Activated CD4-positive, alpha-beta T cell treated with anti-CD3 and anti-CD28 coated beads, Interleukin-2, amount 50 U/mL, for 48 hours (primary cell): ENCODE results near the gene PDZD7.
A peak's percentile ranks its signal among the peaks of the same experiment; 100 is the strongest.

Experiments used
- DNase-seq, 2 experiments: peaks; one replicate each; pipeline ENCODE4 v3.0.0-alpha.2; 2020

The PDZD7 gene

DNA sequence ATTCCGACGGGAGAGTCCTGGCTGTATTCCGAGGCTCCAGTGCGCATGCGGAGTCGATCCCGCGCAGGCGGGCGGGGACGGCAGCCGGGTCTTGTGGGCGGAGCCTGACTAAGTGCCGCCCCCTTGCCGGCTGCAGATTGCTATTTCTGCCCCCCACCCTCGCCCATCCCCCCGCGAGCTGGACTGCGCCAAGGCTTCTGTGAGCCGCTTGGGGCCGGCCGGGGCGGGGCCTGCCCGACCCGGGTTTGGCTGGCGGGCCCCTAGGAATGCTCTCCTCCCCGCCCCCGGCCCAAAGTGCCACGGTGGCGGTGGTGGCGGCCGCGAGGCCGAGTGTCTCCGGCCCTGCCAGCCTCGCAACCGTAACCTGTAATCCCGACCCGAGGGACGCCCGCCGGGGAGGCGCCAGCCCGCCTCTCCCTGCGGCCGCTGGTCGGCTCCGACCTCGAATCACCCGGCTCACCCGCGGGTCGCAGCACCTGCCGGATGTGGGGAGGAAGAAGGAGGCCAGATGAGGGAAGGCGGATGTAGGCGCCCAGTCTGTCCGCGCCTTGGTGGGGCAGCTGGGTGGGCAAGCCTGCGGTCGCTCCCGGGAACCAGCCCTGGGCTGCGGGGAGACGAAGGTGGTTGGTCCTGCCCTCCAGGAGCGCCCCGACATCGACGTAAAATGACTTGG, 30.2 kb upstream of the PDZD7 start:
- peak; percentile 92 to 94 for DNase-seq

DNA sequence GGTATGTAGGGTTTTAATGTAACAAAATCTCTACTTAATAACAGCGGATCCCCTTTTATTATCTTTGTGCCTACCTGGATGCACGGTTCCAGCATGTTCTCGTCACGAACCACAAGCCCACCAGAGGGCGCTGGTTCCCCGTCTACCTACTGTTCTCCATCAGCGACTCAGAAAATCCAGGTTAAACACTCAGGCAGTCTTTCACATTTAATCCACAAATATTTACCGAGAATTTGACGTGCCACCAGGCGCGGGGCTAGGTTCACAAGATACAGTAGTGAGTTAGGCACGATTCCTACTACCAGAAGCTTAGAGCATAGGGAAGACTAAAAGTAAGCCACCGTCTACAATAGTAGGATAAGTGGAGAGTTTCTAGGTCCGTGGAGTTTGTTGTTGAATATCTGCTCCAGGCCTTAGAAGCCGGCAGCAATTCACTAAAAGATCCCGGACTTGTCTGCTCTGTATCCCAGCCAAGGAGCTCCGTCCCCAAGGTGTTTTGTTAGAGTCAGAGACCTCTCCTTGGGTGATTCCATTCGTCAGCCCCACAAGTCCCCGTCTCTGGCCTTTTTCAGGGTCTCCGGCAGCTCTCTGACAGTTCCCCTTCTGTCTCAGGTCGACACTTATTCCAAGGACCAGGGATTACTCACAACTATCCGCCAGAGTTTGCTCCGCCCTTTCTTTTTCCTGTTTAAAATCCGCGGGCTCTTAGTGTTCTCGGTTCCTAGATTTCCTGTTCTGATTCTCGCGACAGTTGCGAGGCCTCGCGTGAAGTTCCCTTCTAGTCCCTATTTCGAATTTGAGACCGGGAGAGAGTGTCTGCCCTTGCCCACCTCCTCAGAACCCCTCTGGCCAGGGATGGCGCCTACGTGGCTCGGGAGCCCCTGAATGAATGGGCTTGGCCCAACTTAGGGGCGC, 29.4 kb upstream of the PDZD7 start:
- DNase-seq = peak; percentile 96

DNA sequence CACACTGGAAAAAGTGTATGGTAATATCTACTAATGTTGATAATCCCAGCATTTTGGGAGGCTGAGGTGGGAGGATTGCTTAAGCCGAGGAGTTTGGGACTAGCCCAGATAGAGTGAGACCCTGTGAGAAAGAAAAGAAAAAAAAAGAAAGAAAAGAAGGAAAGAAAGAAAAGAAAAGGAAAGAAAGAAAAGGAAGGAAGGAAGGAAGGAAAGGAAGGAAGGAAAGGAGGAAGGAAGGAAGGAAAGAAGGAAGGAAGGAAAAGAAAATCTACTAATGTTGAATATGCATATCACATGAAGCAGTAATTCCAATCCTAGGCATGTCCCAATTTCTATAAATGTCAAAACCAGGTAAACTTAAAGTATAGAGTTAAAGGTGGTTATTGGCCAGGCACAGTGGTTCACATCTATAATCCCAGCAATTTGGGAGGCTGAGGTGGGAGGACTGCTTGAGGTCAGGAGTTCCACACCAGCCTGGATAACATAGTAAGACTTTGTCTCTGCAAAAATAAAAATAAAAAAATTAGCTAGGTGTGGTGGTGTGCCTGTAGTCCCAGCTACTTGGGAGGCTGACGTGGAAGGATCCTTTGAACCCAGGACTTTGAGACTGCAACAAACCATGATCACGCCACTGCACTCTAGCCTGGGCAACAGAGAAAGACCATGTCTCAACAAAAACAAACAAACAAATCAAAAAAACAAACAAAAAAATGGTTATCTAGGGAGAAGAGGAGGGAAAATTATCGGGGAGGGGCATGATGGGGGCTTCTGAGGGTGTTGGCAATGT, 25.6 kb upstream of the PDZD7 start:
- DNase-seq = no peak

DNA sequence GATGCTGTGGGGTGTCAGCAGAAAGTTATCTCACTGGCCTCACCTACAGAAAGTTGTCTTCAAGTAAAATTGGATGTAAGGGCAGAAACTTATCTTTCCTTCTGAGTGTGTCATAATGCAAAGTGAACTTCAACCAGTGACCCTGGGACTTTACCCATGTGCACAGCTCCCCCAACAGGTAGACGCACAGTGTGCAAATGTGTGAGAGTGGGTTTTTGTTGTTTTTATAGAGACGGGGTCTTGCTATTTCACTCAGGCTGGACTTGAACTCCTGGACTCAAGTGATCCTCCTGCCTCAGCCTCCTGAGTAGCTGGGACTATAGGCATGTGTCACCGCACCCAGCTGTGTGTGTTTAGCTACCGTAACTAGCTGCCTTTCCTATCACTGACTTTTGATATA, 24.5 kb upstream of the PDZD7 start:
- DNase-seq = no peak

DNA sequence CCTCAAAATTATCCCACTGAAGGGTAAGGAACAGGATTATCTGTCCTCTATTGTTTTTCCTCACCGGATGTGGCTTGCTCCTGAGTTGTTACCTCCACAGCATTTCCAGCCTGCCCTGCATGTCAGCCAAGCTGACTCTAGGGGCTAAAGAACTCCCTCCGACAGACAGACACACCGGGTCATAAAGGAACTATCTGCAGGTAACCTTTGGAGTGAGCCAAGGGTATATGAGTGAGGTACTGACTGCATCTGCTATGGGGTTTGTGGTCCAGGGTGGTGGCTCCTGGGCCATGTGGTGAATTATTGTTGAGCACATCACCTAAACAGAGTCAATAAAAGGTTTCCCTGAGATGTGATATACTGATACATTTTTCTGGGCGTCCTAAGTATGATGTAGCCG, 23.9 kb upstream of the PDZD7 start:
- DNase-seq = no peak

DNA sequence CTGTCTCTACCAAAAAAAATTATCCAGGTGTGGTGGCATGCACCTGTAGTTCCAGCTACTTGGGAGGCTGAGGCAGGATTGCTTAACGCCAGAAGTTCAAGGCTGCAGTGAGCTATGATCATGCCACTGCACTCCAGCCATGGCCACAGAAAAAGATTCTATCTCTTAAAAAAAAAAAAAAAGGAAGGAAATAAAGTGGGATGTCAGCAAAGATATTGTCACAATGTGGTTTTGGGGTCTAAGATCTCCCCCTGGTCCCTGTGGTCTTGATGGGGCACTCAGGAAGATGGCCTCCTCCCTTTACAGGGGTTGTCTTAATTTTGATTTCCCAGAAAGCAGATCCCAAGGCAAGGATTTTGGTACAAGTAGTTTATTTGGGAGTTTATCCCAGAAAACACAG, 23.4 kb upstream of the PDZD7 start:
- DNase-seq = no peak

DNA sequence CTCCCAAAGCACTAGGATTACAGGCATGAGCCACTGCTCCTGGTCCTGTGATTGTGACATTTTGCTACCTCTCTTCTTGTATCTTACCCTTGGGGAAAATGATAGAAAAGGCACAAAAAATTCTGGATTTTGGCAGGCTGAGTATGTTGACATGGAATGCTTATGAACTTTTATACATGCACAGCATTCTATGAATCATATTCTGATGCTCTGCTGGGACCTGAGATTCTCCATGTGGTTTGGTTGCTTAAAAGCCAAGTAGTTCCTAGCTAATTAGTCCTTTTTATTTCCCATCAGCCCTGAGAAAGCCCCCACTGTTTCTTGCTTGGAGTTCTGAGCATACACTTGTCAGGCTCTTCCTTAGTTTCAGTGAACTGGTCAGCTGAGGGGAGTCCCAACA, 22.6 kb upstream of the PDZD7 start:
- no peak for DNase-seq

DNA sequence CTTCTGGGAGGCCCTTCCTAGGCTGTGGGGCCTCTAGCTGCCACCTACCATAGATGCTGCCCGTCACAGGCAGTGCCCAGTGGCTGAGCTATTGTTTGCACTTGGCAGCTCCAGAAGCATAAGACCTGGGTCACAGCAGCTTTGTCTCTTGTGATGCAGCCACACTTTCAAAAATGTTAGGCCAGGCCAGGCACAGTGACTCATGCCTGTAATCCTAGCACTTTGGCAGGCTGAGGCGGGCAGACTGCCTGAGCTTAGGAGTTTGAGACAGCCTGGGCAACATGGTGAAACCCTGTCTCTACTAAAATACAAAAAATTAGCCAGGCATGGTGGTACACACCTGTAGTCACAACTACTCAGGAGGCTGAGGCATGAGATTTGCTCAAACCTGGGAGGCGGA, 21.4 kb upstream of the PDZD7 start:
- DNase-seq = no peak

DNA sequence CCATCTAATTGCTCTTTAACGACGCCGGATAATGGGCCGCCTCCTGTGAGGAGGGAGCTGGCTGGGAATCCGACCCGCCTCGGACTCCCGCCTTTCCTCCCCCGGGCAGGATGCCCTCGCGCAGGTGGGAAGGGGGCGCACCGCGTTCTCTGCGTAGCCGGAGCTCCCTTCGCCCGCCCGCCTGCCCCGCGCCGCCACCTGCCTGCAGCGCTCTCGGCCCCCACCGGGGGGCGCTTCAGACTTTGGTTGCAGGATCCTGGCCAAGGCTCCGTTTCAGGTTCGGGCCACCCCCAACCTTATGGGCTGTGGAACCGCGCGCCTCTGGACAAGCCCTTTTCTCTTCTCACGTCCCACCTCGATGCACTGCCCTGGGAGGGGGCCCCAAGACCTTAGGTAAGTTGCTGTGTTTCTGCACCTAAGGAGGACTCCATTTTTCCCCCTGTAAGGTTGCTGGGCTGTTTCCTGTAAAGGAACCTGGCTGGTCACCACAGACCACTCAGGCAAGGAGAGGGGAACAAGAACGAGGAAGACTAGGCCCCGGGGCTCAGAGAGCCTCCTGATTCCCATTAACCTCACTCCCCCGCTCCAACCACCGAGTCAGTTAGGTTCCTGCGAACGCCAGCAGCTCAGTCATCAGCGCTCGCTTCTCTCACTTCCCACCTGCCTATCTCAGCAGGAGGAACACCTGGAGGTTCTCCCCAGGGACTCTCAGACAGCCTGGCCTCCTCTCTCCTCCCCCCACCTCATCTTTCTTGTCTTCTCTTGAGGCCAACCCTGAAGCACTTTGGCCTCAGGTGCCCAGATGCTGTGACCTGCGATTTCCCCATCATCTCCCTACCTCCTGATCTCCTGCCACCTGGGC, 19.5 kb upstream of the PDZD7 start:
- peak; percentile 82 to 87 for DNase-seq

DNA sequence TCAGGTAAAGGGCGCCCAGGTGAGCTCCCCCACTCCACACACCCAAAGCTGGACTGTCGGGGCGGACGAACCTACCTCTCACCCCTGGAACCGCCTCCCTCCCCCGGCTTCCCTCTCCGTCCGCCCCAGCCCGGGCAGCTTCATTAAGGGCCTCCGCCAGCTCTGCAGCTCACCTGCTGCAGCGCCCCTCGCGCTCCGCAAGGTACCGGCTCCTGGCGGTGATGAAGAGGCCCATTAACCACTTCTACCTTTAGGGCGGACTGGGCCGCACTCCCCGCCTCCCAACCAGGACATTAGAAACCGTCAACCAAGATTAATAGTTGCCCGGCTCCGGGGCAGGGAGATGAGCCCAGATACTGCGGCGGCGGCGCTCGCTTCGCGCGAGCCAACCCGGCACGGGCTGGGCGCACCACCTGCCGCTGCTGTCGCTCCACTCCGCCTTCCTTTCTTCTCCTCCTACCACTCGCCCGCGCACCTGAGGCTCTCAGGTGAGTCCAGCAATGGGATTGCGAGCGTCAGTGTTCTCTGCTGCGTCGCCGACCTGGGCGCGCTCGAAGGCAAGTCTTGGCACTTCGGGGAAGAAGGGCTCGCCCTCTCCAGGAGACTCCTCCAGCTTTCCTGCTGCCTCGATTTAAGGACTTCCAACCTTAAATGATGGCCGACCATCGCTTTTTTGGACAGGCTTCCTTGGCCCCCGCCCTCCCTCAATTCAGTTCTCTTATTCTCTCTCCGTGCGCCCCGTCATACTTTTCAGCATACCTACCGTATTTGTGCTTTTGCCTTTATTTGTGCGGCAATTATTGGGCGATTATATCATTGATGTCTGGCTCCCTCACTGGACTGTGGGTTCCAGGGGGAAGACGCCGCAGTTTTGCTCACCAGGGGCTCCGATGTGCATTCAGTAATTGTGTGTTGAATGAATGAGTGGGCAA, 17.3 kb upstream of the PDZD7 start:
- no peak for DNase-seq

DNA sequence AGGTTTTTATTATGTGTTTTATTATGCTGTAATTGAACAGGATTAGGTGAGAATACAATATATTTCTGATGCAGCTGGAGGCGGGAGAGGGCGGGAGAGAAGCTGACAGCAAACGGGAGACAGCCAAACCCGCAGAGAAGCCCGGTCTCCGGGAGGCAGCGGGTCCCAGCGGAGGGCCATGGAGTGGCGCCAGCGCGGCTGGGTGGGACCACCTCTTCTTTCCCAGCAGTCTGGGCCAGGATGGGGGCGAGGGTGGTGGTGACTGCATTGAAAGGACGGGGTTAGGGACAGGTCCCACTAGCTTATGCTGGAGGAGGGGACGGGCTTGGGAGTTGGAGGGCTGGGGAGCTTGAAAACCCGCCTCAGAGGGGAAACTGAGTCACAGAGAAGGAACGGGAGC, 16.3 kb upstream of the PDZD7 start:
- DNase-seq = no peak

DNA sequence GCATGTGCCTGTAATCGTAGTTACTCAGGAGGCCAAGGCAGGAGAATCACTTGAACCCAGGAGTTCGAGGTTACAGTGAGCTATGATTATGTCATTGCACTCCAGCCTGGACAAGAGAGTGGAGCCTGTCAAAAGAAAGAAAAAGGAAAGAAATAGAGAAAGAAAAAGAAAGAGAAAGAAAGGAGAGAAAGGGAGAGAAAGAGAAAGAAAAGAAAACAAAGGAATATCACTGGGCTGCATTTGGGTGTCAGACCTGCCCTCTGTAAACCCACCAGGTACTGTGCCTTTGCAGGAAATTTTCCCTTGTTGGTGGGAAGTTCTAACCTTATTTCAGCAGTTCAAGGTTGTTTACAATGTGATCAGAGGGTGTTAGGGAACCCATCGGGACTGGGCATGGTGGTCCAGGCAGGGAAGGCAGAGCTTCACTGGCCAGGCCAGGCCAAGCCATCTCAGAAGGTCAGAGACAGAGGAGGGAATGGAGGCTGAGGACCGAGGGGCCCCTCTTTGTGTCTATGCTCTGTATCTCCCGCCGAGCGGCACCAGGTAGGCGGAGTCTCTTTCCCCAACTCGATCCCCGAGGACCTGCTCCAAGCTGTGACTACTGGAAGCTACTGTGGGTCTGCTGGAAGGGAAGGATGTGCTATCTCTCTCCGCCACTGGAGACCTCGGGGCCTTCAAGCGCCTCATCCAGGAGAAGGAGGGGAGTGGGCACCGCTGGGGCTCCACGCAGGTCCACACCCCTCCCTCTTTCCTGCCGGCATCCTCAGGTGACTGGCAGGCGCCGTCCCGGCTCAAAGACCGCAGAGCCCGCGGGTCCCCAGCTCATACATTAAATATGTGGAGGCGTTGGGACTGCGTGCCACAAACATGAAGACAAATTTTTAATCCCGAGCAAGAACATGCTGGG, 15.7 kb upstream of the PDZD7 start:
- no peak for DNase-seq

DNA sequence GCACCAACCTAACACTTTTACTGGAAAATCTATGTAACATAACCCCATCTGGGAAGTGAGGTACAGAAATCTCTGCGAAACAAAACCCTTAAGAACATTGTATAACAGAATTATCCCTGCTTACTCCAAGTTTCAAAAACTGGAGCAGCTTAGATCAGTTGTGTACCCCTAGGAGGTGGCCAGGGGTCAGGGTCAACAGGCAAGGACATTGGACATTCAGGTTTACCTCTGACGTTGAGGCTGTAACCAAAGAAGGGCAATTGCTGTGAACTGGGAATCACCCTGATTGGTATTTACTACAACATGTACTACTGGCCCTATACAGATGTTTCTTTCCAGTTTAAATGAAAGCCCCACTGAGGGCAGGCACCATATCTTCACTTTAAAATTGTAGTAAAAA, 13.2 kb upstream of the PDZD7 start:
- no peak for DNase-seq

DNA sequence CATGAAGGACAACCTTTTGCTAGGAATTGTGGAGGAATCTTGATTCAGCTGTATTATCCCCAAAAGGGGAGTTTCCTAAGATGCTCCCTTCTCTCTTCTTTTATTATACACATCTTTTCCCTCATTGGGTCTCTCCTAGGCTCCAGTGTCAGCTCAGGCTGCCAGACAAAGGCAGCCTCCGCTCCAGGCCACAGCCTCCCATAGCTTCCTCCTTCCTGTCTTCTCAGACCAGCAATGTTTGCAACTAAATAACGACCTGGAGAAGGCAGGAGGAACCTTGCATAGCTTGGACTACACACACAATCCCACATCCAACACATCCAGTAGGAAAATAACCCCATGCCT, 12.4 kb upstream of the PDZD7 start:
- DNase-seq = no peak

DNA sequence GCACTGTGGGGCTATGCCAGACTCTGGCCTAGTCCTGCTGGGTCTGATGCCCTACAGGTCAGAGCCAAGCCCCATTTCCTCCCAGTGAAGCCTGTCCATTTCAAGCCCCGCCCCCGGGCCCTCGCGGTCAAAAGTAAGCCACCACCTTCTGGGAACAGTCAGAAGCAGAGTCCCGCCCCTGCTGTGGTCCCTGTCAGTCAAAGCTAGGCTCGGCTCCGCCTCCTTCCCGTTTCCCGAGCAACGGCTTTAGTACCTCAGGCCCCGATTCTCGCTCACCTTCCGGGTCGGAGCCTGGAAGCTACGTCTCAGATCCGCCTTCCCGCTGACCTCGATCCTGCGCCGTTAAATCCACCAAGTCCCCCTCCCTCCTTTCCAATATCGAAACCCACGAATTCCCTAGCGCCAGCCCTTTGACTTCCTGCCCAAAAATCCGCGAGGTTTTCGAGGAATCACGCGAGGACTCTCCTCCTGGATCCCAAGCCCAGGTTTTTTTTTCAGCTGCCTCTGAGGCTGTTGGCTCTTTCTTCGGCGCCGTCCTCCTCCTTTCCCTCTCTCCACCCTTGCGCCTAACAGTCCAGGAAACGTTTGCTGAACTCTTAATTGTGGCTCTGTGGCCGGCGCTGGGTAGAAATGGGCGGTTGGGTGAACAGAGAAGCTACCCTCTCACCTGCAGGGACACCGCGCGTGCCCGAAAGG, 11.9 kb upstream of the PDZD7 start:
- peak; percentile 97 to 98 for DNase-seq

DNA sequence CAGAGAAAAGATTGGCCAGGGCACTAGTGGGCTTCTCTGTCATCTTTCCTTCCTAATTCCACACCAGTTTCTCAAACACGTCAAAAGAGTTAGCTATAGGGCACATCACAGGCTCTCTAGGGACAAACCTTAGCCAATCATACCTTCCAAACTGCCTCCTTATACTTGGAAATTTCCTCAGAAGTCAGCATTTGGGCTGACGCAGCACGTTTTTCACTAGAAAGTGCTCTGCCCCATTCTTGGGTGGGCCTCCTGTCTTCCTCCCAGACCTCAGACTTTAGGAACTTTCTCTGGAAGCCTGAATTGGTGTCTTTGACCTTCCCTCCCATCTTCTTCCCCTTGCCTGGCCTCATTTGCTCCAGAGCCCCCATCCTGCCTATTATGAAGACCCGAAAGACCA, 11.2 kb upstream of the PDZD7 start:
- no peak for DNase-seq

DNA sequence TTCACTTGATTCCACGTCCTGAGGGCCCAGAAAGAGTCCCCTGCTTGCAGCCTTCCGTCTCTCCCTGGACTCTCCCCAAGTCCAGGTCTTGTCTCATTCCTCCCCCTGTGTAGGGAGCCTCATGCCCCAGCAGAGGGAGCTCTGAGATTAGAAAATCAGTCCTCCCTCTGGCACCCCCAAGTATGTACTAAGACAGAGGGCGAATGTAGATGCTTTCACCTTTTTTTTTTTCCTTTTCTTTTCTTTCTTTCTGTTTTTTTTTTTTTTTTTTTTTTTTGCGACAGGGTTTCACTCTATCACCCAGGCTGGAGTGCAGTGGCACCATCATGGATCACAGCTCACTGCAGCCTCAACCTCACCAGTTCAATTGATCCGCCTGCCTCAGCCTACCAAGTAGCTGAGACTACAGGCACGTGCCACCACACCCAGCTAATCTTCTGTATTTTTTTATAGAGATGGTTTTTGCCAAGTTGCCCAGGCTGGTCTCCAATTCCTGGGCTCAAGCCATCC, 10.4 kb upstream of the PDZD7 start:
- DNase-seq = peak; percentile 71 to 78

DNA sequence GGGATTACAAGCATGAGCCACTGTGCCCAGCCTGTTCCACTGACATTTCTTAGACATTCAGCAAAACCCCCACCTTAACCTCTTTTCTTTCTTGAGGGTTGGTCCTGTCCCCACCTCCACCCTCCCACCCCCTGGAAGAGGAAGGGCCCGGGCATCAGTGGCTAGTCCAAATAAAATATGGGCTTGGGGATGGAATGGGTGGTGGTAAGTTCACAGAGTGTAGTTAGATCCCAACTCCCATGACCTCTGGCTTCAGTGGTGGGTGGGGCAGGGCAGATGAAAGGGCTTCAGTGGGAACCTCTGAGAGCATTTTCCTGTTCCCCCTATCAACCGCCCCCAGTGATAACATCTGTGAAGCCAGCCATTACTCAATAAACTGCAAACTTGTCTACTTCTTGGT, 9.9 kb upstream of the PDZD7 start:
- DNase-seq = no peak

DNA sequence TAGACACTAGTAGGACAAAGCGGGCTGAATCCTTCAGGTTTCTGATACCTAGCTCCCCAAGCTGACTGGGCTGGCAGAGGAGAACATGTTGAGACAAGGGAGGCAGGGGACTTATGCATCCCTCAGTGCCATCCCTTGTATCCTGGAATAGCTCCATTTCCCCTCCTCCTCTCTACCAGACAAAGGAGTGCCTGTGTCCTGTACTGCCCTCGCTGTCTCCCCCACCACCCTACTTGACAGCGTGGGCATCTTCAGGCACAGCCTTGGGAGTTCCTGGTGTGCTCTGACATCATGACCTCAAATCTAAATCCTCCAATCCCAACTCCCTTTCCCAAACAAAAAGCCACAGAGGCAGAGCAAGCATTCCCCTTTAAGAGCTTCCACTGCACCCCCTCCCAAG, 9.1 kb upstream of the PDZD7 start:
- DNase-seq = no peak

DNA sequence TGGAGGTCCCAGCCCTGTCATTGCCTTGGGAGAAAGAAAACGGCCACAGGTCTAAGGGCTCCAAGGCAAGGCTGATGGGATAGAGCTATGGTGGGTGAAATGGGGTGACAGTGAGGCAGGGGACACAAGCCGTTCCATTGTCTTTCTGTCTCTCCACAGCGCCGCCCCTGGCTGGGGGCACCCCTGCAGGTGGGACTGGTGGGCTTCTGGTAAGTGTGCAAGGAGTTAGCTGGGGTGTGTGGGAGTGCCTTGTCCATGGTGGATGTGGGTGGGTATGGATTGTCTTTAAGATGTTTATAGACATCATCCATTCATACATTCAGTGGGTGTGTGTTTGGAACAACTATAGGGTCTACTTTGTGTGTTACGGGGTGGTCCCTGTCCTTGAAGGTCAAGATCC, 7.6 kb upstream of the PDZD7 start:
- DNase-seq = no peak
